Measurements from ENCODE around the gene POLR1A. TPM values are rescaled to one million over a fixed set of nuclear protein-coding genes. Genes with fewer than 3 reads are reported as not detected.

POLR1A gene
- total RNA-seq, 1 experiment from 2014 or later, result 58.3 TPM

DNA sequence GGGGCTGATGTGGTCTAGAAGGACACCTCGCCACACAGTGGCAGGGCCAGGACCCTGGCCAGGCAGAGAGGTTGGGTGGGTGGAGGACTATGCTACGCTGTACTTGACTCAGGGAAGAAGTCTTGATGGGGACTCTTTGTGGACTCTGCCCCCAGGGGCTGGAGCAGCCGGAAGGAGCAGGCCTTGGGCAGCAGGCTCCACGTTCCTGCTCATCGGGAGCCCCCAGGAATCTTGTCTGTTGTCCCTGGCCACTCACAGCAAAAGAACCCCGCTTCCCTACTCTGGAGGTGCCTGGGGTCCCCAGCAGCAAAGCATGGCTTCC lies 79.0 kb downstream of the POLR1A start:
- H3K4me1 Mint-ChIP-seq (ENCODE audit: low read depth, unreplicated experiment), result no peaks in the 10 kb centered on the region
- intact Hi-C loops (cut with micrococcal nuclease; ENCODE audit: unreplicated experiment), result no loop called here
- no peak overlapping the region for H3K4me3 Mint-ChIP-seq (ENCODE audit: low read depth, unreplicated experiment)
- H3K27ac Mint-ChIP-seq (ENCODE audit: unreplicated experiment), result no peak overlapping the region
- DNase-seq, result no peak
- no peaks in the 10 kb centered on the region for H3K27me3 Mint-ChIP-seq (ENCODE audit: unreplicated experiment)
- H3K36me3 Mint-ChIP-seq (ENCODE audit: insufficient read depth, unreplicated experiment), result peaks cover 26% of the 10 kb centered on the region
- BruUV-seq (replicated peaks), result no TSS peak
- CTCF ChIA-PET, result no interaction called here
- no peaks in the 10 kb centered on the region for H3K9me3 Mint-ChIP-seq (ENCODE audit: low read depth, unreplicated experiment)
- TF ChIP-seq, protein P1, sequence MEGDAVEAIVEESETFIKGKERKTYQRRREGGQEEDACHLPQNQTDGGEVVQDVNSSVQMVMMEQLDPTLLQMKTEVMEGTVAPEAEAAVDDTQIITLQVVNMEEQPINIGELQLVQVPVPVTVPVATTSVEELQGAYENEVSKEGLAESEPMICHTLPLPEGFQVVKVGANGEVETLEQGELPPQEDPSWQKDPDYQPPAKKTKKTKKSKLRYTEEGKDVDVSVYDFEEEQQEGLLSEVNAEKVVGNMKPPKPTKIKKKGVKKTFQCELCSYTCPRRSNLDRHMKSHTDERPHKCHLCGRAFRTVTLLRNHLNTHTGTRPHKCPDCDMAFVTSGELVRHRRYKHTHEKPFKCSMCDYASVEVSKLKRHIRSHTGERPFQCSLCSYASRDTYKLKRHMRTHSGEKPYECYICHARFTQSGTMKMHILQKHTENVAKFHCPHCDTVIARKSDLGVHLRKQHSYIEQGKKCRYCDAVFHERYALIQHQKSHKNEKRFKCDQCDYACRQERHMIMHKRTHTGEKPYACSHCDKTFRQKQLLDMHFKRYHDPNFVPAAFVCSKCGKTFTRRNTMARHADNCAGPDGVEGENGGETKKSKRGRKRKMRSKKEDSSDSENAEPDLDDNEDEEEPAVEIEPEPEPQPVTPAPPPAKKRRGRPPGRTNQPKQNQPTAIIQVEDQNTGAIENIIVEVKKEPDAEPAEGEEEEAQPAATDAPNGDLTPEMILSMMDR (IDR thresholded peaks at IDR 0.05; ENCODE audit: unreplicated experiment), result no peak

DNA sequence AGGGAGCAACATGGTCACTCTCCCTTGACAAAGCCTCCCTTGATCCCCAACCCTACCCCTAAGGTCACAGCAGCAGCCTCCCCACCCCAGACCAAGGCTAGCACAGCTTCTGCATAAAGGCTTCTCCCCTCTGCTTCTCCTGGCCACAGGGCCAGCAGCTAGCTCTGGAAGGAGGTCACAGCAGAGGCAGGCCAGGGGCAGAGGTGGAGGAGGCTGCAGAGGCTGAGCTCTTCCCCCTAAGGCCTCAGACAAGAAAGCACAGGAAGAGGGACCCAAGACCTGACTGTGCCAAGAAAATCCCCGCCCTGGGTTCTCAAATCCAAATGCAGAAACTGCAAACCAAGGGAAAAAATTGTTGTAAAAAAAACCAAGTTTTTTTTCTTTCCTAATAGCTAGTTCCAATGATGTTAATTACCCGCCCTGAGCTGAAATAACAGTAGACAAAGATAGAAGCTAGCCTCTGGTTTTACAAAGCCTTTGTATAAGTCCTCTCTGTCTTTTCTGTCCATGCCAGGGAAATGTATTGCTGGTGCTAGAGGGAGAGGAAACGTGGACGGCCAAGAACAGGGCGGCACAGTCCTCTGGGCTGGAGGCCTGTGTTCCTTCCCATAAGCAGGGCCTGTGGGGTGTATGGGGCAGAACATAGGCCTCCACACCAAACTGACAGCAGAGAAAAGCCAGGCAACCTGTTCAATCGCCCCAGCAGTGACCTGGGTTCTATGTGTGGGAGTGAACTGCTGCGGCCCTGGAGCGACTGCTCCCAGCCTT lies 79.5 kb downstream of the POLR1A start:
- no peak for DNase-seq
- no peak overlapping the region for H3K4me3 Mint-ChIP-seq (ENCODE audit: low read depth, unreplicated experiment)
- H3K4me1 Mint-ChIP-seq (ENCODE audit: low read depth, unreplicated experiment), result no peaks in the 10 kb centered on the region
- no TSS peak for BruUV-seq (replicated peaks)
- H3K9me3 Mint-ChIP-seq (ENCODE audit: low read depth, unreplicated experiment), result no peaks in the 10 kb centered on the region
- CTCF ChIA-PET, result interaction anchor here (0.6 kb wide), 1 partner anchor 120 kb away, joined by 3 read pairs; no protein-coding TSS in a partner anchor
- H3K27ac Mint-ChIP-seq (ENCODE audit: unreplicated experiment), result no peak overlapping the region
- peaks cover 21% of the 10 kb centered on the region for H3K36me3 Mint-ChIP-seq (ENCODE audit: insufficient read depth, unreplicated experiment)
- TF ChIP-seq, protein P1 (IDR thresholded peaks at IDR 0.05; ENCODE audit: unreplicated experiment), result no peak
- H3K27me3 Mint-ChIP-seq (ENCODE audit: unreplicated experiment), result no peaks in the 10 kb centered on the region
- intact Hi-C loops (cut with micrococcal nuclease; ENCODE audit: unreplicated experiment), result no loop called here

DNA sequence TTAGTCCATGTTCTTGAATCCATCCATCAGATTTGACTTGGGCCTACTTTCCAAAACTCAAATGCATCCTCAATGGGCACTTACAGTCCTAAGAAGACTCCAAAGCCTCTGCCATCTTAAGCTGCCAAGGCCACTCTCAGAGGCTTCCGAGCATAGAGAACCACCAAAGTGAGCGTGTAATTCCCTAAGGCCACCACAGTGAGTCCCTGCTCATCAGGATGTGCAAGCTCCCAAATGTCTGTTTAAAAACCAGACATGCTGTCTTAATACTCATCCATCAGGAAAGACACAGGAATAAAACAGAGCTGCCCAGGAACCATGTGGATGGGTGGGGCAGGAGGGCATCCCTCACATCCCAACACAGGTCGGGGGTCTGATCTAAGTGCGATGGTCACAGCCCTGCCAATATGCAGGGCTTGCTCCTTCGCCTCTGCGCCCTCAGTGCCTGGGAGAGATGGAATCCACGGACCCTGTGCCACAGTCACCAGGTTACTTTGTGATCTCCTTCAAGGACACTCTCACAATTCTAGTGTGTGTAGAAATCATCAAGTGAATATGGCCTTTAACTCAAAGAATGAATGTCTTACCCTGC lies 80.4 kb downstream of the POLR1A start:
- TF ChIP-seq, protein P1 (IDR thresholded peaks at IDR 0.05; ENCODE audit: unreplicated experiment), result no peak
- CTCF ChIA-PET, result no interaction called here
- DNase-seq, result no peak
- Mint-ChIP-seq H3K9me3 (ENCODE audit: low read depth, unreplicated experiment) (no peaks in the 10 kb centered on the region), H3K36me3 (ENCODE audit: insufficient read depth, unreplicated experiment) (peaks cover 21% of the 10 kb centered on the region), H3K27me3 (ENCODE audit: unreplicated experiment) (no peaks in the 10 kb centered on the region), H3K4me3 (ENCODE audit: low read depth, unreplicated experiment) (no peak overlapping the region), H3K4me1 (ENCODE audit: low read depth, unreplicated experiment) (no peaks in the 10 kb centered on the region), H3K27ac (ENCODE audit: unreplicated experiment) (no peak overlapping the region)
- BruUV-seq (replicated peaks), result no TSS peak
- intact Hi-C loops (cut with micrococcal nuclease; ENCODE audit: unreplicated experiment), result no loop called here

DNA sequence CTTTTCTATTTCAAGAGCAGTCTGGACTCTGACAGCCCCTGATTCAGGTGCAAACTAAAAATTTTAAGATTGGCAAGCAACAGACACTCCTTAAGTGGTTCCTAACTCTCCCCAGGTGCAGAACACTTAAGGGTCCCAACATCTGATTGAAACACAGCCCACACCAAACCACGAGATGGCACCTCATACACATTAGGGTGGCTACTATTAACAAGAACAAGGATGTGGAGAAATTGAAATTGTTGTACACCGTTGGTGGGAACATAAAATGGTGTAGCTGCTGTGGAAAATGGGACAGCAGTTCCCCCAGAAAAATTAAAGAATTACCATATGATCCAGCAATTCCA lies 82.3 kb downstream of the POLR1A start:
- Mint-ChIP-seq H3K27me3 (ENCODE audit: unreplicated experiment) (no peaks in the 10 kb centered on the region), H3K4me1 (ENCODE audit: low read depth, unreplicated experiment) (no peaks in the 10 kb centered on the region), H3K36me3 (ENCODE audit: insufficient read depth, unreplicated experiment) (peaks cover 5% of the 10 kb centered on the region), H3K9me3 (ENCODE audit: low read depth, unreplicated experiment) (no peaks in the 10 kb centered on the region), H3K4me3 (ENCODE audit: low read depth, unreplicated experiment) (no peak overlapping the region), H3K27ac (ENCODE audit: unreplicated experiment) (no peak overlapping the region)
- intact Hi-C loops (cut with micrococcal nuclease; ENCODE audit: unreplicated experiment), result no loop called here
- BruUV-seq (replicated peaks), result no TSS peak
- no peak for DNase-seq
- CTCF ChIA-PET, result no interaction called here
- TF ChIP-seq, protein P1 (IDR thresholded peaks at IDR 0.05; ENCODE audit: unreplicated experiment), result no peak
